IMR-90 (cell line): ENCODE data around the gene LAPTM5. TPM values are rescaled to one million over a fixed set of nuclear protein-coding genes. Genes with fewer than 3 reads are reported as not detected.

Experiments used
- ATAC-seq: fragments of 200-7000 bp; cut with Tn5 transposase; 2 replicates; pipeline ENCODE4 v1.9.1; 2020; ENCODE audit warnings: low read depth, mild to moderate bottlenecking, moderate library complexity
- BruUV-seq: library from RNA; stranded (reverse); fragments of 400-500 nt; replicated peaks from 2 replicates; lab custom pipeline; 2021; lab: Mats Ljungman, UMichigan
- CTCF ChIA-PET: fragments of 300-600 bp; formaldehyde crosslinking; extraction: SDS; loops from one replicate; lab custom pipeline; 2021; ENCODE audit warnings: antibody characterized with exemption; lab: Yijun Ruan, JAX
- POLR2A ChIA-PET: fragments of 300-600 bp; sonication (Branson Sonifier 250); formaldehyde crosslinking; loops from one replicate; lab custom pipeline; 2022; ENCODE audit warnings: antibody characterized with exemption; ENCODE audit not compliant: unreplicated experiment; lab: Charles Lee
- DNase-seq: peaks from one replicate; pipeline ENCODE4 v3.0.0; 2013
- H2AFZ ChIP-seq: replicated peaks from 2 replicates; pipeline ENCODE3; 2013; ENCODE audit warnings: low read length, mild to moderate bottlenecking; ENCODE audit not compliant: poor library complexity
- H2AK5ac ChIP-seq: 2 replicates; pipeline ENCODE4 v1.6.1; 2013; ENCODE audit warnings: low read depth, low read length, inconsistent platforms
- H2AK9ac ChIP-seq: replicated peaks from 2 replicates; pipeline ENCODE3; 2013; ENCODE audit warnings: mild to moderate bottlenecking, low read depth, low read length, moderate library complexity; ENCODE audit not compliant: poor library complexity
- H2BK120ac ChIP-seq: 2 replicates; pipeline ENCODE4 v1.6.1; 2013; ENCODE audit warnings: low read depth, low read length, inconsistent platforms
- H2BK15ac ChIP-seq: 3 replicates; pipeline ENCODE4 v1.6.1; 2013; ENCODE audit warnings: low read depth, low read length, inconsistent platforms
- H2BK20ac ChIP-seq: 2 replicates; pipeline ENCODE4 v1.6.1; 2013; ENCODE audit warnings: low read depth, mild to moderate bottlenecking, inconsistent platforms, low read length, moderate library complexity
- H2BK5ac ChIP-seq: 2 replicates; pipeline ENCODE4 v1.6.1; 2013; ENCODE audit warnings: mild to moderate bottlenecking, low read depth, low read length, inconsistent platforms; ENCODE audit not compliant: poor library complexity, severe bottlenecking
- H3K14ac ChIP-seq: replicated peaks from 2 replicates; pipeline ENCODE4 v1.6.1; 2013; ENCODE audit warnings: low read depth, low read length, inconsistent platforms
- H3K18ac ChIP-seq: 2 replicates; pipeline ENCODE4 v1.6.1; 2013; ENCODE audit warnings: low read depth, low read length, control low read depth
- H3K23ac ChIP-seq: 2 replicates; pipeline ENCODE4 v1.6.1; 2013; ENCODE audit warnings: low read depth, low read length, inconsistent platforms
- H3K27ac ChIP-seq: 2 replicates; pipeline ENCODE4 v1.5.1; 2013; ENCODE audit warnings: mild to moderate bottlenecking, control low read depth, low read length; ENCODE audit not compliant: insufficient read depth
- H3K27me3 ChIP-seq: 2 replicates; pipeline ENCODE4 v1.6.1; 2013; ENCODE audit warnings: low read length; ENCODE audit not compliant: control insufficient read depth, insufficient read depth
- H3K36me3 ChIP-seq: 2 replicates; pipeline ENCODE4 v1.6.1; 2013; ENCODE audit warnings: low read length, mixed read lengths; ENCODE audit not compliant: control insufficient read depth, insufficient read depth
- H3K4ac ChIP-seq: 2 replicates; pipeline ENCODE4 v1.6.1; 2013; ENCODE audit warnings: low read depth, low read length, inconsistent platforms
- H3K4me1 ChIP-seq: 2 replicates; pipeline ENCODE4 v1.6.1; 2013; ENCODE audit warnings: low read length, mixed read lengths; ENCODE audit not compliant: control insufficient read depth, insufficient read depth
- H3K4me2 ChIP-seq: 2 replicates; pipeline ENCODE4 v1.6.1; 2013; ENCODE audit warnings: low read depth, mild to moderate bottlenecking, control low read depth, low read length, moderate library complexity
- H3K4me3 ChIP-seq: 2 replicates; pipeline ENCODE4 v1.5.1; 2013; ENCODE audit warnings: low read depth, mild to moderate bottlenecking, control low read depth, low read length, moderate library complexity; ENCODE audit not compliant: insufficient read depth
- H3K56ac ChIP-seq: 2 replicates; pipeline ENCODE4 v1.6.1; 2013; ENCODE audit warnings: low read length, inconsistent platforms; ENCODE audit not compliant: insufficient read depth; ENCODE audit errors: extremely low read depth
- H3K79me1 ChIP-seq, 2 experiments: 2 replicates each; pipeline ENCODE4 v1.6.1; 2013; ENCODE audit warnings: low read length in 2 of 2, inconsistent platforms in 1 of 2, low read depth in 1 of 2
- H3K9ac ChIP-seq: 2 replicates; pipeline ENCODE4 v1.6.1; 2013; ENCODE audit warnings: low read depth, low read length, control low read depth
- H3K9me1 ChIP-seq: 2 replicates; pipeline ENCODE4 v1.6.1; 2013; ENCODE audit warnings: low read length, inconsistent platforms; ENCODE audit not compliant: insufficient read depth
- H3K9me3 ChIP-seq: 2 replicates; pipeline ENCODE4 v1.6.1; 2013; ENCODE audit warnings: low read length; ENCODE audit not compliant: control insufficient read depth, insufficient read depth
- H4K20me1 ChIP-seq: 2 replicates; pipeline ENCODE4 v1.6.1; 2013; ENCODE audit warnings: low read length, inconsistent platforms; ENCODE audit not compliant: insufficient read depth
- H4K5ac ChIP-seq: 2 replicates; pipeline ENCODE4 v1.6.1; 2013; ENCODE audit warnings: mild to moderate bottlenecking, low read depth, low read length, control low read depth
- H4K8ac ChIP-seq, 2 experiments: 2 replicates each; pipeline ENCODE4 v1.6.1; 2013; ENCODE audit warnings: low read depth in 2 of 2, low read length in 2 of 2, control low read depth in 1 of 2, inconsistent platforms in 1 of 2
- H4K91ac ChIP-seq: 2 replicates; pipeline ENCODE4 v1.6.1; 2013; ENCODE audit warnings: low read depth, low read length, inconsistent platforms; ENCODE audit not compliant: insufficient read depth
- CHD1 ChIP-seq: IDR thresholded peaks from 2 replicates; pipeline ENCODE4 v1.6.1; 2012; ENCODE audit warnings: low read depth, low read length, improper control_type of control experiment
- CTCF ChIP-seq: conservative IDR thresholded peaks from 2 replicates; pipeline ENCODE4 v1.5.1; 2012; ENCODE audit warnings: mild to moderate bottlenecking, low read depth, low read length, improper control_type of control experiment
- ELK1 ChIP-seq: fragments of 150-350 bp; IDR thresholded peaks from 2 replicates; pipeline ENCODE4 v1.6.1; 2016; ENCODE audit warnings: low read depth, mild to moderate bottlenecking, low read length, moderate library complexity, borderline replicate concordance
- FOS ChIP-seq: fragments of 150-350 bp; IDR thresholded peaks from 2 replicates; pipeline ENCODE4 v1.6.1; 2016; ENCODE audit warnings: low read depth, low read length
- MAZ ChIP-seq: IDR thresholded peaks from 2 replicates; pipeline ENCODE4 v1.6.1; 2012; ENCODE audit warnings: low read depth, mild to moderate bottlenecking, low read length, improper control_type of control experiment, moderate library complexity, borderline replicate concordance
- MXI1 ChIP-seq: IDR thresholded peaks from 2 replicates; pipeline ENCODE4 v1.6.1; 2012; ENCODE audit warnings: low read depth, mild to moderate bottlenecking, low read length, moderate library complexity, borderline replicate concordance
- NFE2L2 ChIP-seq: fragments of 150-350 bp; IDR thresholded peaks from 2 replicates; pipeline ENCODE4 v1.6.1; 2016; ENCODE audit warnings: low read depth, mild to moderate bottlenecking, low read length
- POLR2A ChIP-seq: IDR thresholded peaks from 2 replicates; pipeline ENCODE4 v1.6.1; 2012; ENCODE audit warnings: mild to moderate bottlenecking, low read depth, low read length
- RCOR1 ChIP-seq: IDR thresholded peaks from 2 replicates; pipeline ENCODE4 v1.6.1; 2012; ENCODE audit warnings: mild to moderate bottlenecking, low read length, improper control_type of control experiment; ENCODE audit not compliant: insufficient replicate concordance
- RFX5 ChIP-seq: IDR thresholded peaks from 2 replicates; pipeline ENCODE4 v1.8.0; 2012; ENCODE audit warnings: low read depth, mild to moderate bottlenecking, low read length, moderate library complexity
- SMC3 ChIP-seq: fragments of 150-350 bp; IDR thresholded peaks from 2 replicates; pipeline ENCODE4 v1.6.1; 2016; ENCODE audit warnings: low read depth, mild to moderate bottlenecking, antibody characterized with exemption, low read length, moderate library complexity
- WGBS, 2 experiments: methylation state at CpG; one replicate each; pipeline versions ENCODE4 v1.1.5 to v1.1.7; 2013; ENCODE audit warnings: missing lambda C conversion rate in 2 of 2; ENCODE audit not compliant: insufficient read length in 1 of 2; ENCODE audit errors: extremely low coverage in 2 of 2; 5-methylcytosine and 5-hydroxymethylcytosine counted together
- dilution Hi-C: fragments of 300-500 bp; cut with HindIII; formaldehyde crosslinking; loops from one replicate; pipeline ENCODE4 v1.14.3; 2018; ENCODE audit warnings: low sequenced_read_pairs; ENCODE audit not compliant: unreplicated experiment
- in situ Hi-C: fragments of 300-500 bp; cut with MboI; formaldehyde crosslinking; loops from 3 replicates; pipeline ENCODE4 v1.14.3; 2019; ENCODE audit warnings: low sequenced_read_pairs, inconsistent platforms, mixed read lengths
- intact Hi-C: fragments of 100-400 bp; cut with micrococcal nuclease; formaldehyde crosslinking; loops from 2 replicates; pipeline ENCODE4 v1.10.0; 2022
- polyA plus RNA-seq, 3 experiments: library from polyadenylated mRNA; depleted of rRNA; stranded (reverse); fragments of >200 nt; gene quantifications; 2 replicates each; pipeline ENCODE4 v1.2.3, GENCODE V29; 2012; ENCODE audit warnings: low replicate concordance in 1 of 3
- total RNA-seq: library from RNA; depleted of rRNA; stranded (reverse); fragments of >200 nt; gene quantifications from 2 replicates; pipeline ENCODE4 v1.2.3, GENCODE V29; 2012

LAPTM5 gene
- total and polyA plus RNA-seq, 2 of the 4 experiments (the other 2 are of a cell fraction) = 0.09 TPM; not detected in 1

GRCh38 chr1:30739601-30740000, 18.0 kb downstream of the LAPTM5 start:
- Histone ChIP-seq H3K4me3 (no peak overlapping the region), H2AK9ac (peak overlapping the region; percentile 38), H3K23ac (no peak overlapping the region), H3K27me3 (peaks cover 38% of the 10 kb centered on the region), H2AK5ac (no peak overlapping the region), H2BK15ac (no peak overlapping the region), H2BK120ac (no peak overlapping the region), H3K36me3 (no peaks in the 10 kb centered on the region), H3K56ac (no peak overlapping the region), H3K14ac (no peak overlapping the region), H3K79me1 (no peaks in the 10 kb centered on the region), H2AFZ (no peak overlapping the region), H3K27ac (no peak overlapping the region), H2BK5ac (no peak overlapping the region), H3K9ac (no peak overlapping the region), H3K18ac (no peak overlapping the region), H4K5ac (no peak overlapping the region), H4K20me1 (no peaks in the 10 kb centered on the region), H3K4me2 (no peak overlapping the region), H4K91ac (no peak overlapping the region), H3K4me1 (no peaks in the 10 kb centered on the region), H3K9me1 (no peaks in the 10 kb centered on the region), H3K9me3 (peaks cover 7% of the 10 kb centered on the region), H2BK20ac (no peak overlapping the region), H3K4ac (no peak overlapping the region), H4K8ac (no peak overlapping the region)
- no TSS peak for BruUV-seq
- TF ChIP-seq SMC3 = no peak
- TF ChIP-seq NFE2L2 = no peak
- TF ChIP-seq POLR2A = no peak
- TF ChIP-seq RFX5 = no peak
- TF ChIP-seq RCOR1 = no peak
- TF ChIP-seq MAZ = no peak
- TF ChIP-seq CTCF = no peak
- TF ChIP-seq MXI1 = no peak
- no peak for TF ChIP-seq FOS
- no peak for TF ChIP-seq CHD1
- no peak for TF ChIP-seq ELK1
- in situ Hi-C loops (no loop called here), intact Hi-C loops (no loop called here), dilution Hi-C loops (no loop called here)
- ATAC-seq (no peak), DNase-seq (no peak)
- POLR2A ChIA-PET = no interaction called here
- WGBS, 2 experiments = 60% methylated on average over 3 of the region's 8 CpGs; no CpG with 5 or more reads in 1 of the 2 experiments
- CTCF ChIA-PET = no interaction called here
